Panc1 (cell line): ENCODE results near the gene OGFOD3. TPM values are rescaled to one million over a fixed set of nuclear protein-coding genes. Genes with fewer than 3 reads are reported as not detected.
A peak's percentile ranks its signal among the peaks of the same experiment; 100 is the strongest.
"Not testable (repeated sequence)": the region's sequence is repeated elsewhere in the genome, so short reads cannot be mapped to it uniquely, and the experiment has no call there.

Experiments used
- ATAC-seq: fragments of 200-7000 bp; cut with Tn5 transposase; 2 replicates; pipeline ENCODE4 v1.9.1; 2020; ENCODE audit warnings: mild to moderate bottlenecking, moderate library complexity
- BruUV-seq: library from RNA; stranded (reverse); fragments of 400-500 nt; replicated peaks from 2 replicates; lab custom pipeline; 2021; lab: Mats Ljungman, UMichigan
- CTCF ChIA-PET: fragments of 300-600 bp; sonication (Branson Sonifier 250); formaldehyde crosslinking; loops from one replicate; lab custom pipeline; 2022; ENCODE audit warnings: antibody characterized with exemption; lab: Charles Lee
- POLR2A ChIA-PET: fragments of 300-600 bp; sonication (Branson Sonifier 250); formaldehyde crosslinking; loops from one replicate; lab custom pipeline; 2022; ENCODE audit warnings: antibody characterized with exemption; lab: Charles Lee
- DNase-seq: peaks from one replicate; pipeline ENCODE4 v3.0.0-alpha.2; 2010; ENCODE audit warnings: low read depth, low spot score
- H3K27ac ChIP-seq: 2 replicates; pipeline ENCODE4 v1.5.1; 2011; ENCODE audit warnings: mild to moderate bottlenecking, low read length, inconsistent platforms
- H3K27me3 ChIP-seq: fragments of 200-500 bp; sonication (Bioruptor generic); 2 replicates; pipeline ENCODE4 v1.6.0; 2014; ENCODE audit warnings: low read length, inconsistent platforms; ENCODE audit not compliant: control insufficient read depth, insufficient read depth
- H3K36me3 ChIP-seq: fragments of 200-500 bp; sonication (Bioruptor generic); 2 replicates; pipeline ENCODE4 v1.5.1; 2014; ENCODE audit warnings: inconsistent platforms, mild to moderate bottlenecking, low read length, moderate library complexity; ENCODE audit not compliant: control insufficient read depth, insufficient read depth
- H3K4me1 ChIP-seq: 2 replicates; pipeline ENCODE4 v1.5.1; 2011; ENCODE audit warnings: inconsistent platforms, mild to moderate bottlenecking, low read length, moderate library complexity; ENCODE audit not compliant: control insufficient read depth, insufficient read depth
- H3K4me3 ChIP-seq, 2 experiments: 2 replicates each; pipeline ENCODE4 v1.5.1; 2011 to 2012; ENCODE audit warnings: low read depth in 2 of 2, low read length in 2 of 2, mild to moderate bottlenecking in 2 of 2, inconsistent platforms in 1 of 2, moderate library complexity in 1 of 2
- H3K9me3 ChIP-seq: fragments of 200-500 bp; sonication (Bioruptor generic); 2 replicates; pipeline ENCODE4 v1.5.1; 2014; ENCODE audit warnings: low read depth, mild to moderate bottlenecking, inconsistent platforms, low read length, moderate library complexity; ENCODE audit not compliant: control insufficient read depth, insufficient read depth
- POLR2AphosphoS5 ChIP-seq: IDR thresholded peaks from 2 replicates; pipeline ENCODE4 v1.6.1; 2012; ENCODE audit warnings: mild to moderate bottlenecking, low read depth, low read length, moderate library complexity
- SIN3A ChIP-seq: IDR thresholded peaks from 2 replicates; pipeline ENCODE4 v1.6.1; 2012; ENCODE audit warnings: low read depth, mild to moderate bottlenecking, low read length, moderate library complexity, borderline replicate concordance; ENCODE audit not compliant: insufficient read depth
- TCF7L2 ChIP-seq: IDR thresholded peaks from 2 replicates; pipeline ENCODE4 v1.6.1; 2011; ENCODE audit warnings: mild to moderate bottlenecking, low read depth, low read length, inconsistent platforms
- in situ Hi-C: cut with HindIII; loops from 2 replicates; pipeline ENCODE4 v1.10.0; 2016; ENCODE audit warnings: low sequenced_read_pairs, low pct_unique_long_range_greater_than_20kb
- intact Hi-C: fragments of 100-400 bp; cut with micrococcal nuclease; formaldehyde crosslinking; loops from one replicate; pipeline ENCODE4 v1.10.0; 2022; ENCODE audit not compliant: unreplicated experiment
- total RNA-seq: library from RNA; stranded (reverse); gene quantifications from one replicate; pipeline ENCODE4 v1.2.1, GENCODE V29; 2021; ENCODE audit not compliant: unreplicated experiment
- TF ChIP-seq, protein P1 (sequence below): fragments of 450-650 bp; IDR thresholded peaks from 2 replicates; pipeline ENCODE4 v1.5.1; 2017; ENCODE audit warnings: mild to moderate bottlenecking
- TF ChIP-seq, protein P2 (sequence below), 2 experiments: IDR thresholded peaks; 2 replicates each; pipeline ENCODE4 v1.6.1; 2011 to 2012; ENCODE audit warnings: low read depth in 2 of 2, control low read depth in 1 of 2, low read length in 1 of 2, mild to moderate bottlenecking in 1 of 2, moderate library complexity in 1 of 2; ENCODE audit not compliant: insufficient read depth in 1 of 2

OGFOD3 gene
- total RNA-seq, 1 experiment from 2014 or later, result 53.9 TPM

DNA sequence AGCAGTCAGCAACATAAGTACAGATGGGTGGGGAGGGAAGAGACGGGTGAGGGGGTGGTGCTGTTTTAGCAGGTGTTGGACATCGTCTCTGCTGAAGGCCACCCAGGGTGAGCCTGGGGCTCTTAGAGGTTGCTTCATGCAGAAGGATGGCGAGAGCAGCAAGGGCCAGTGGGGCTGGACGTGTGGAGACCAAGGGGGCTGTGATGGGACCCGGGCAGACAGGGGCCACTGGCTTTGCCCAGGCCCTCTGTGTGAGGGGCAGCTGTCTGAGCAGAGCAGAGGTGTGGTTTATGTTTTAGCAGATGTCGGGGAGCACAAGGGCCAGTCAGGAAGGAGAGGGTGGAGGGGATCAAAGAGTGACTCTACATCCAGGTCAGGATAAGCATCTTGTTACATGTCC lies 45.0 kb upstream of the OGFOD3 start:
- ChIA-PET POLR2A (interaction anchor here (0.6 kb wide), 1 partner anchor 1640 kb away, joined by 12 read pairs; no protein-coding TSS in a partner anchor), CTCF (no interaction called here)
- TF ChIP-seq POLR2AphosphoS5 (no peak), TCF7L2 (no peak), SIN3A (no peak)
- TF ChIP-seq, protein P1, sequence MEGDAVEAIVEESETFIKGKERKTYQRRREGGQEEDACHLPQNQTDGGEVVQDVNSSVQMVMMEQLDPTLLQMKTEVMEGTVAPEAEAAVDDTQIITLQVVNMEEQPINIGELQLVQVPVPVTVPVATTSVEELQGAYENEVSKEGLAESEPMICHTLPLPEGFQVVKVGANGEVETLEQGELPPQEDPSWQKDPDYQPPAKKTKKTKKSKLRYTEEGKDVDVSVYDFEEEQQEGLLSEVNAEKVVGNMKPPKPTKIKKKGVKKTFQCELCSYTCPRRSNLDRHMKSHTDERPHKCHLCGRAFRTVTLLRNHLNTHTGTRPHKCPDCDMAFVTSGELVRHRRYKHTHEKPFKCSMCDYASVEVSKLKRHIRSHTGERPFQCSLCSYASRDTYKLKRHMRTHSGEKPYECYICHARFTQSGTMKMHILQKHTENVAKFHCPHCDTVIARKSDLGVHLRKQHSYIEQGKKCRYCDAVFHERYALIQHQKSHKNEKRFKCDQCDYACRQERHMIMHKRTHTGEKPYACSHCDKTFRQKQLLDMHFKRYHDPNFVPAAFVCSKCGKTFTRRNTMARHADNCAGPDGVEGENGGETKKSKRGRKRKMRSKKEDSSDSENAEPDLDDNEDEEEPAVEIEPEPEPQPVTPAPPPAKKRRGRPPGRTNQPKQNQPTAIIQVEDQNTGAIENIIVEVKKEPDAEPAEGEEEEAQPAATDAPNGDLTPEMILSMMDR, result no peak
- TF ChIP-seq, protein P2, sequence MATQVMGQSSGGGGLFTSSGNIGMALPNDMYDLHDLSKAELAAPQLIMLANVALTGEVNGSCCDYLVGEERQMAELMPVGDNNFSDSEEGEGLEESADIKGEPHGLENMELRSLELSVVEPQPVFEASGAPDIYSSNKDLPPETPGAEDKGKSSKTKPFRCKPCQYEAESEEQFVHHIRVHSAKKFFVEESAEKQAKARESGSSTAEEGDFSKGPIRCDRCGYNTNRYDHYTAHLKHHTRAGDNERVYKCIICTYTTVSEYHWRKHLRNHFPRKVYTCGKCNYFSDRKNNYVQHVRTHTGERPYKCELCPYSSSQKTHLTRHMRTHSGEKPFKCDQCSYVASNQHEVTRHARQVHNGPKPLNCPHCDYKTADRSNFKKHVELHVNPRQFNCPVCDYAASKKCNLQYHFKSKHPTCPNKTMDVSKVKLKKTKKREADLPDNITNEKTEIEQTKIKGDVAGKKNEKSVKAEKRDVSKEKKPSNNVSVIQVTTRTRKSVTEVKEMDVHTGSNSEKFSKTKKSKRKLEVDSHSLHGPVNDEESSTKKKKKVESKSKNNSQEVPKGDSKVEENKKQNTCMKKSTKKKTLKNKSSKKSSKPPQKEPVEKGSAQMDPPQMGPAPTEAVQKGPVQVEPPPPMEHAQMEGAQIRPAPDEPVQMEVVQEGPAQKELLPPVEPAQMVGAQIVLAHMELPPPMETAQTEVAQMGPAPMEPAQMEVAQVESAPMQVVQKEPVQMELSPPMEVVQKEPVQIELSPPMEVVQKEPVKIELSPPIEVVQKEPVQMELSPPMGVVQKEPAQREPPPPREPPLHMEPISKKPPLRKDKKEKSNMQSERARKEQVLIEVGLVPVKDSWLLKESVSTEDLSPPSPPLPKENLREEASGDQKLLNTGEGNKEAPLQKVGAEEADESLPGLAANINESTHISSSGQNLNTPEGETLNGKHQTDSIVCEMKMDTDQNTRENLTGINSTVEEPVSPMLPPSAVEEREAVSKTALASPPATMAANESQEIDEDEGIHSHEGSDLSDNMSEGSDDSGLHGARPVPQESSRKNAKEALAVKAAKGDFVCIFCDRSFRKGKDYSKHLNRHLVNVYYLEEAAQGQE (IDR thresholded peaks at IDR 0.05; ENCODE audit: insufficient read depth in 1 of 2, low read depth in 2 of 2, low read length in 1 of 2), result no peak
- Histone ChIP-seq H3K4me1 (peaks cover 6% of the 10 kb centered on the region; the same call in 1 of the 2 replicates), H3K27ac (no peak overlapping the region), H3K36me3 (peaks cover 4% of the 10 kb centered on the region), H3K4me3 (no peak overlapping the region), H3K27me3 (no peaks in the 10 kb centered on the region), H3K9me3 (no peaks in the 10 kb centered on the region)
- no TSS peak for BruUV-seq
- in situ Hi-C loops, result no loop called here
- ATAC-seq (no peak), DNase-seq (no peak)
- intact Hi-C loops, result no loop called here

DNA sequence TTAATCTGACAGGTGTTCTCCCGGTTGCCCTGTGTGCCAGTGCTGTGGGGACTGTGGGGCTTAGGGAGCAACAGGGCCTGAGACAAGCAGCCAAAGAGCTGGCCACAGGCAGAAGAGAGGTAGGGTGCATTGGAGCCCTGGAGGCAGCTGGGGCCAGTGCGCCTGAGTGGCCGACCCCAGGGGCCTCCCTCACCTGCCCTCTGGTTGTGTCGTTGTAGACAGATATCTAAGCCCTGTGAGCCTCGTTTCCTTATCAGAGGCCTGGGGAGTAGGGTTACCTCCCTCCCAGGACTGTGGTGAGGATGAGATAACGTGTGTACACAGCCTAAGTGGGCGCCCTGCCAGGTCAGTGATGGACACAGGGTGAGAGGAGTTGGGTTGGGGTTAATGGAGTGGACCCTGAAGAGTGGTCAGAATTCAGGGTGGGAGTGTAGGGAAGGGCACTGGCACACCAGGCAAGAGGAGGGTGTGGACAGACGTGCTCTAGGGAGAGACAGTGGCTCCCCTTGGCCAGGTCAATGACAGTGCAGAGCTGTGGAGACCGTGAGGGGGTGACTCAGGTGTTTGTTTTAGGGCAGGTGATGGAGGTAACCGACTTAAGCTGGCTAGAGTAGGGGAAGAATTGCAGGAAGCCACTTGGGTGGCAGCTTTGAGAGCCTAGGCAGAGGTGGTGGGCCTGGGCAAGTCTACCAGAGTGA lies 43.6 kb upstream of the OGFOD3 start:
- Histone ChIP-seq H3K4me3 (no peak overlapping the region), H3K27ac (no peak overlapping the region), H3K27me3 (no peaks in the 10 kb centered on the region), H3K9me3 (no peaks in the 10 kb centered on the region), H3K36me3 (peaks cover 4% of the 10 kb centered on the region; the same call in 1 of the 2 replicates), H3K4me1 (peaks cover 15% of the 10 kb centered on the region)
- ChIA-PET CTCF (no interaction called here), POLR2A (no interaction called here)
- ATAC-seq, result no peak
- no TSS peak for BruUV-seq
- in situ Hi-C loops (no loop called here), intact Hi-C loops (no loop called here)
- TF ChIP-seq SIN3A, result no peak
- no peak for DNase-seq

DNA sequence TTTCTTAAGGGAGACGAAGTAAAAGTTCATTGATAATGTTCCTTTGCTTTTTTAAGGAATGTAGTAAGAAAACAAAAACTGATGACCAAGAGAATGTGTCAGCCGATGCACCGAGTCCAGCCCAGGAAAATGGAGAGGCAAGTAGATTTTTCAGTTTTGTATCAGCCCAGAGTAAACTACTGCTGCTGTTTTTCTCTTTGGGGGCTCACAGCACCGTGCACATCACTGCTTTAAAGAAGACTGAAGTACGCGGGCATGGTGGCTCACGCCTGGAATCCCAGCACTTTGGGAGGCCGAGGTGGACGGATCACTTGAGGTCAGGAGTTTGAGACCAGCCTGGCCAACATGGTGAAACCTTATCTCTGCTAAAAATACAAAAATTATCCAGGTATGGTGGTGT lies 41.5 kb upstream of the OGFOD3 start:
- CTCF ChIA-PET, POLR2A ChIA-PET, DNase-seq, in situ Hi-C loops, ATAC-seq, H3K27ac ChIP-seq, H3K36me3 ChIP-seq, intact Hi-C loops, H3K9me3 ChIP-seq, H3K4me3 ChIP-seq, H3K27me3 ChIP-seq: not testable (repeated sequence)
- peaks cover 15% of the 10 kb centered on the region for H3K4me1 ChIP-seq
- BruUV-seq, result TSS peak; percentile 58
